GM23338 (cell line): Measurements from ENCODE around the gene NTRK3. TPM values are rescaled to one million over a fixed set of nuclear protein-coding genes. Genes with fewer than 3 reads are reported as not detected.

Experiments used
- ATAC-seq: fragments of 200-7000 bp; cut with Tn5 transposase; 3 replicates; pipeline ENCODE4 v1.9.1; 2020
- DNase-seq: peaks from one replicate; pipeline ENCODE4 v3.0.0-alpha.2; 2015; ENCODE audit warnings: low spot score
- H2AFZ ChIP-seq: fragments of 200-600 bp; sonication (generic); 2 replicates; pipeline ENCODE4 v1.8.0; 2016; ENCODE audit warnings: antibody characterized with exemption, mild to moderate bottlenecking, moderate library complexity
- H3F3A ChIP-seq: fragments of 200-600 bp; sonication (generic); replicated peaks from 2 replicates; pipeline ENCODE4 v1.8.0; 2017; ENCODE audit warnings: antibody characterized with exemption, mixed run types, low read depth
- H3K27ac ChIP-seq: fragments of 200-600 bp; sonication (generic); 2 replicates; pipeline ENCODE4 v1.6.1; 2016; ENCODE audit warnings: low read depth
- H3K27me3 ChIP-seq: fragments of 200-600 bp; sonication (generic); 2 replicates; pipeline ENCODE4 v1.8.0; 2016; ENCODE audit warnings: mild to moderate bottlenecking, mixed run types, moderate library complexity; ENCODE audit not compliant: insufficient read depth
- H3K36me3 ChIP-seq: fragments of 200-600 bp; sonication (generic); 2 replicates; pipeline ENCODE4 v1.8.0; 2016; ENCODE audit warnings: mild to moderate bottlenecking; ENCODE audit not compliant: insufficient read depth
- H3K4me1 ChIP-seq: fragments of 200-600 bp; sonication (generic); 2 replicates; pipeline ENCODE4 v1.8.0; 2016; ENCODE audit warnings: mild to moderate bottlenecking, moderate library complexity; ENCODE audit not compliant: insufficient read depth
- H3K4me2 ChIP-seq: fragments of 200-600 bp; sonication (generic); 2 replicates; pipeline ENCODE4 v1.7.1; 2017; ENCODE audit warnings: mixed run types
- H3K4me3 ChIP-seq: fragments of 200-600 bp; sonication (generic); 2 replicates; pipeline ENCODE4 v1.6.1; 2016; ENCODE audit warnings: mixed run types
- H3K79me2 ChIP-seq: fragments of 200-600 bp; sonication (generic); replicated peaks from 2 replicates; pipeline ENCODE4 v1.8.0; 2017; ENCODE audit warnings: mild to moderate bottlenecking; ENCODE audit not compliant: insufficient read depth
- H3K9me2 ChIP-seq: fragments of 200-600 bp; sonication (generic); 2 replicates; pipeline ENCODE4 v1.8.0; 2017; ENCODE audit not compliant: insufficient read depth
- H4K20me1 ChIP-seq: fragments of 200-600 bp; sonication (generic); replicated peaks from 2 replicates; pipeline ENCODE4 v1.8.0; 2017; ENCODE audit warnings: mild to moderate bottlenecking; ENCODE audit not compliant: insufficient read depth
- H3K27ac Mint-ChIP-seq: 2 replicates; pipeline ENCODE4 v1.8.0; 2020; ENCODE audit warnings: inconsistent platforms, mild to moderate bottlenecking, moderate library complexity, mixed read lengths
- H3K27me3 Mint-ChIP-seq: 3 replicates; pipeline ENCODE4 v1.8.0; 2022; ENCODE audit warnings: low read depth, mild to moderate bottlenecking, moderate library complexity, mixed read lengths, inconsistent platforms; ENCODE audit not compliant: insufficient read depth, poor library complexity
- H3K36me3 Mint-ChIP-seq: 3 replicates; pipeline ENCODE4 v1.8.0; 2021; ENCODE audit warnings: low read depth, mild to moderate bottlenecking, inconsistent platforms, moderate library complexity, mixed read lengths
- H3K4me1 Mint-ChIP-seq: 3 replicates; pipeline ENCODE4 v1.8.0; 2020; ENCODE audit warnings: mild to moderate bottlenecking, inconsistent platforms, mixed read lengths
- H3K4me3 Mint-ChIP-seq: 3 replicates; pipeline ENCODE4 v1.8.0; 2021; ENCODE audit warnings: moderate library complexity, mild to moderate bottlenecking, inconsistent platforms, mixed read lengths
- H3K9me3 Mint-ChIP-seq: 3 replicates; pipeline ENCODE4 v1.8.0; 2020; ENCODE audit warnings: moderate library complexity, mild to moderate bottlenecking, inconsistent platforms, mixed read lengths
- CREB1 ChIP-seq: fragments of 250-450 bp; sonication (Bioruptor Pico); IDR thresholded peaks from 2 replicates; pipeline ENCODE4 v1.5.0; 2020; ENCODE audit warnings: low read depth, mild to moderate bottlenecking, moderate library complexity
- EZH2 ChIP-seq: fragments of 200-600 bp; sonication (generic); IDR thresholded peaks from one replicate; pipeline ENCODE4 v1.8.0; 2017; ENCODE audit warnings: antibody characterized with exemption, mild to moderate bottlenecking, low read depth; ENCODE audit not compliant: unreplicated experiment
- EZH2phosphoT487 ChIP-seq: fragments of 200-600 bp; sonication (generic); IDR thresholded peaks from one replicate; pipeline ENCODE4 v1.8.1; 2018; ENCODE audit warnings: antibody characterized with exemption; ENCODE audit not compliant: unreplicated experiment
- POLR2AphosphoS5 ChIP-seq: IDR thresholded peaks from 2 replicates; pipeline ENCODE4 v1.6.1; 2016; ENCODE audit warnings: antibody characterized with exemption, low read depth
- STAT1 ChIP-seq: IDR thresholded peaks from one replicate; pipeline ENCODE4 v1.6.1; 2016; ENCODE audit warnings: antibody characterized with exemption; ENCODE audit not compliant: unreplicated experiment
- ZNF114 ChIP-seq: fragments of 250-450 bp; sonication (Bioruptor Pico); IDR thresholded peaks from 2 replicates; pipeline ENCODE4 v1.5.0; 2020; ENCODE audit warnings: mild to moderate bottlenecking, moderate library complexity
- polyA plus RNA-seq: library from polyadenylated mRNA; unstranded; fragments of >200 nt; fragmentation: Nextera tagmentation; extraction: Ambion mirVana; gene quantifications from 2 replicates; pipeline ENCODE4 v1.2.1, GENCODE V29; 2016
- total RNA-seq: library from RNA; depleted of rRNA; stranded (reverse); fragments of >200 nt; shearing (Covaris generic); gene quantifications from 2 replicates; pipeline ENCODE4 v1.2.3, GENCODE V29; 2014
- TF ChIP-seq, protein P1 (sequence below): IDR thresholded peaks from one replicate; pipeline ENCODE4 v1.6.1; 2018; ENCODE audit warnings: antibody characterized with exemption; ENCODE audit not compliant: unreplicated experiment

Gene NTRK3
- total and polyA plus RNA-seq, 2 experiments from 2014 or later = 3.1 to 5.3 TPM

DNA sequence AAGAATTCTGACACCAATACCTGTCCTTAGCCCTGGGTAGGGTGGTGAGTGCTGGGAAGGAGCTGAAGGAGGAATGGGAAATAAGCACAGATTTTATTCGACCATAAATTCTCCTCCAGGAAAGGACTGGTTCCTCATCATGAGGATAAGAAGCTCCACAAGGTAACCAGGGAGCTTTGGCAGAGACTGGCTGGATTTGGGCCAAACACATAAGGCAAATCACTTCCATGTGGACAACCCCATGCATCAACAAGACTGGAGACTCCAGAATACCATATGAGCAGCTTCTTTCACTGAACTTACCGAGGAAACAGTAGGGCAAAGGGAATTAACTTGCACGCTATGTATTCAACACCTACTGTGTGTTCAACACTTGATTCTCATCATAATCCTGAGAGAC is 312.5 kb downstream of the NTRK3 start:
- H3K4me1 Mint-ChIP-seq = no peaks in the 10 kb centered on the region
- Histone ChIP-seq H3K36me3 (no peaks in the 10 kb centered on the region), H3K9me2 (0 out of 2 replicates have a peak, but pooled peaks cover 3% of the 10 kb centered on the region), H3K4me2 (no peak overlapping the region), H3K27ac (no peak overlapping the region), H4K20me1 (no peaks in the 10 kb centered on the region), H3K4me3 (no peak overlapping the region), H3K4me1 (no peaks in the 10 kb centered on the region), H3K79me2 (no peaks in the 10 kb centered on the region), H3K27me3 (no peaks in the 10 kb centered on the region), H3F3A (no peaks in the 10 kb centered on the region), H2AFZ (no peak overlapping the region)
- no peak overlapping the region for H3K27ac Mint-ChIP-seq
- TF ChIP-seq STAT1 (no peak), CREB1 (CRISPR knock-in tag) (no peak), EZH2phosphoT487 (no peak), POLR2AphosphoS5 (no peak), ZNF114 (CRISPR knock-in tag) (no peak)
- TF ChIP-seq, protein P1, sequence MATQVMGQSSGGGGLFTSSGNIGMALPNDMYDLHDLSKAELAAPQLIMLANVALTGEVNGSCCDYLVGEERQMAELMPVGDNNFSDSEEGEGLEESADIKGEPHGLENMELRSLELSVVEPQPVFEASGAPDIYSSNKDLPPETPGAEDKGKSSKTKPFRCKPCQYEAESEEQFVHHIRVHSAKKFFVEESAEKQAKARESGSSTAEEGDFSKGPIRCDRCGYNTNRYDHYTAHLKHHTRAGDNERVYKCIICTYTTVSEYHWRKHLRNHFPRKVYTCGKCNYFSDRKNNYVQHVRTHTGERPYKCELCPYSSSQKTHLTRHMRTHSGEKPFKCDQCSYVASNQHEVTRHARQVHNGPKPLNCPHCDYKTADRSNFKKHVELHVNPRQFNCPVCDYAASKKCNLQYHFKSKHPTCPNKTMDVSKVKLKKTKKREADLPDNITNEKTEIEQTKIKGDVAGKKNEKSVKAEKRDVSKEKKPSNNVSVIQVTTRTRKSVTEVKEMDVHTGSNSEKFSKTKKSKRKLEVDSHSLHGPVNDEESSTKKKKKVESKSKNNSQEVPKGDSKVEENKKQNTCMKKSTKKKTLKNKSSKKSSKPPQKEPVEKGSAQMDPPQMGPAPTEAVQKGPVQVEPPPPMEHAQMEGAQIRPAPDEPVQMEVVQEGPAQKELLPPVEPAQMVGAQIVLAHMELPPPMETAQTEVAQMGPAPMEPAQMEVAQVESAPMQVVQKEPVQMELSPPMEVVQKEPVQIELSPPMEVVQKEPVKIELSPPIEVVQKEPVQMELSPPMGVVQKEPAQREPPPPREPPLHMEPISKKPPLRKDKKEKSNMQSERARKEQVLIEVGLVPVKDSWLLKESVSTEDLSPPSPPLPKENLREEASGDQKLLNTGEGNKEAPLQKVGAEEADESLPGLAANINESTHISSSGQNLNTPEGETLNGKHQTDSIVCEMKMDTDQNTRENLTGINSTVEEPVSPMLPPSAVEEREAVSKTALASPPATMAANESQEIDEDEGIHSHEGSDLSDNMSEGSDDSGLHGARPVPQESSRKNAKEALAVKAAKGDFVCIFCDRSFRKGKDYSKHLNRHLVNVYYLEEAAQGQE = no peak
- no peaks in the 10 kb centered on the region for H3K9me3 Mint-ChIP-seq
- peaks cover 1% of the 10 kb centered on the region for H3K27me3 Mint-ChIP-seq
- no peak overlapping the region for H3K4me3 Mint-ChIP-seq
- ATAC-seq = no peak
- DNase-seq = no peak
- no peaks in the 10 kb centered on the region for H3K36me3 Mint-ChIP-seq

DNA sequence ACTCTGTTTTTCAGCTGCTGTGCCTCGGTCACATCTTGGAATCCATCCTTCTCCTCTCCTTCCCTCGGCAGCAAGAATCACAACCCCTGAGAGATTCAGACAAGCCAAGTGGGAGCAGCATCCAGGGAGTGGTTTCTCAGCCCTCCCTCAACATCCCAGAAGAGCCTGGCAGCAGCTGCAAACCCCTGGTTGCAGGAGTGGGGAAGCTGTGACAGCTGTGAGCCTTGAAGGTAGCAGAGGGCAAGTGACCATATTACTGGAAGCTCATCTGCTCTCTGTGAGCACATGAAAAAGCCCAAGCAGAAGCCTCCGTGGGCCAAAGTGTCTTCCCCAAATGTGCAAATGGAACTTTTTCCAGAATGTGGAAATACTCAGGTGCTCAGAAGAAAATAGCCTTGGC is 312.9 kb downstream of the NTRK3 start:
- H3K4me1 ChIP-seq = no peaks in the 10 kb centered on the region
- H2AFZ ChIP-seq = no peak overlapping the region
- H3K9me2 ChIP-seq = 0 out of 2 replicates have a peak, but pooled peaks cover 3% of the 10 kb centered on the region
- H3K36me3 ChIP-seq = no peaks in the 10 kb centered on the region
- peaks cover 1% of the 10 kb centered on the region for H3K27me3 Mint-ChIP-seq
- no peaks in the 10 kb centered on the region for H3K4me1 Mint-ChIP-seq
- no peak for ATAC-seq
- H3K4me3 ChIP-seq = no peak overlapping the region
- no peak overlapping the region for H3K27ac ChIP-seq
- no peak overlapping the region for H3K27ac Mint-ChIP-seq
- DNase-seq = no peak
- H3K36me3 Mint-ChIP-seq = no peaks in the 10 kb centered on the region
- TF ChIP-seq, protein P1 = no peak
- TF ChIP-seq CREB1 (CRISPR knock-in tag) (no peak), EZH2 (no peak), EZH2phosphoT487 (no peak), ZNF114 (CRISPR knock-in tag) (no peak), POLR2AphosphoS5 (no peak)
- H3K4me3 Mint-ChIP-seq = no peak overlapping the region
- no peaks in the 10 kb centered on the region for H3K9me3 Mint-ChIP-seq
- no peaks in the 10 kb centered on the region for H3F3A ChIP-seq
- no peaks in the 10 kb centered on the region for H3K27me3 ChIP-seq
- H3K79me2 ChIP-seq = no peaks in the 10 kb centered on the region
- H3K4me2 ChIP-seq = no peak overlapping the region
- no peaks in the 10 kb centered on the region for H4K20me1 ChIP-seq
